Measurements from ENCODE around the gene UFD1. TPM values are rescaled to one million over a fixed set of nuclear protein-coding genes. Genes with fewer than 3 reads are reported as not detected.

UFD1 gene
- total and polyA plus RNA-seq, 4 donors = 23.1 to 111 (median 70.0) TPM

DNA sequence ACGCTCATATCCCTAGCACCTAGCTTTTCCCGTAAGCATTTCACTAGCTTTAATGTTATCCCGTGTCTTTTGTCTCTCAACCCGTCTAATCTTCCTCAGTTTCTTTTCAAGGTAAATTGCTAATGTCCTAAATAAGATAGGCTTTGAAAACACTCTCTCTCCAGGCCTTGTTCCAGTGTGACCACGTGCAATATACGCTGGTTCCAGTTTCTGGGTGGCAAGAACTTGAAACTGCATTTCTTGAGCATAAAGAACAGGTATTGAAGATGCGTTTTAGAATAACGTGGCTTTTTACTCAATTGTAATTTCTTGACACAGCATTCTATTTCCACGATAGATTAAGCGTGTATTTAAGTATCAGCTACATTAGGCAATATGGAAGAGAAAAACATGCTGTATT, 1.8 kb upstream of the UFD1 start:
- no peak overlapping the region for H3K9ac ChIP-seq (ENCODE audit: insufficient read depth in 1 of 2, low read length in 2 of 2)
- ATAC-seq (ENCODE audit: insufficient read depth, low FRiP score) (no peak), DNase-seq (no peak)
- H3K27ac ChIP-seq (ENCODE audit: low read depth in 1 of 2, low read length in 1 of 2) = no peak overlapping the region
- peaks cover 0 to 21% (median 3%) of the 10 kb centered on the region in 5 donors for H3K4me1 ChIP-seq (ENCODE audit: control insufficient read depth in 5 of 5, insufficient read depth in 5 of 5, low read length in 5 of 5)
- H3K9me3 ChIP-seq (ENCODE audit: control insufficient read depth in 4 of 4, insufficient read depth in 3 of 4, low read length in 3 of 4) = no peaks in the 10 kb centered on the region
- TF ChIP-seq, protein P1, sequence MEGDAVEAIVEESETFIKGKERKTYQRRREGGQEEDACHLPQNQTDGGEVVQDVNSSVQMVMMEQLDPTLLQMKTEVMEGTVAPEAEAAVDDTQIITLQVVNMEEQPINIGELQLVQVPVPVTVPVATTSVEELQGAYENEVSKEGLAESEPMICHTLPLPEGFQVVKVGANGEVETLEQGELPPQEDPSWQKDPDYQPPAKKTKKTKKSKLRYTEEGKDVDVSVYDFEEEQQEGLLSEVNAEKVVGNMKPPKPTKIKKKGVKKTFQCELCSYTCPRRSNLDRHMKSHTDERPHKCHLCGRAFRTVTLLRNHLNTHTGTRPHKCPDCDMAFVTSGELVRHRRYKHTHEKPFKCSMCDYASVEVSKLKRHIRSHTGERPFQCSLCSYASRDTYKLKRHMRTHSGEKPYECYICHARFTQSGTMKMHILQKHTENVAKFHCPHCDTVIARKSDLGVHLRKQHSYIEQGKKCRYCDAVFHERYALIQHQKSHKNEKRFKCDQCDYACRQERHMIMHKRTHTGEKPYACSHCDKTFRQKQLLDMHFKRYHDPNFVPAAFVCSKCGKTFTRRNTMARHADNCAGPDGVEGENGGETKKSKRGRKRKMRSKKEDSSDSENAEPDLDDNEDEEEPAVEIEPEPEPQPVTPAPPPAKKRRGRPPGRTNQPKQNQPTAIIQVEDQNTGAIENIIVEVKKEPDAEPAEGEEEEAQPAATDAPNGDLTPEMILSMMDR (IDR thresholded peaks at IDR 0.05; ENCODE audit: control extremely low read depth, extremely low read depth) = no peak
- no peaks in the 10 kb centered on the region for H3K27me3 ChIP-seq (ENCODE audit: control insufficient read depth in 3 of 3, insufficient read depth in 3 of 3, low read length in 2 of 3)
- peaks cover 0 to 3% (median 0%) of the 10 kb centered on the region in 4 donors for H3K36me3 ChIP-seq (ENCODE audit: control insufficient read depth in 4 of 4, insufficient read depth in 4 of 4, low read length in 4 of 4)
- H3K4me3 ChIP-seq = no peak overlapping the region
- 59 to 76% methylated on average over 10 of the region's 10 CpGs for WGBS, 2 donors

- TF ChIP-seq, protein P1 (IDR thresholded peaks at IDR 0.05; ENCODE audit: control extremely low read depth, extremely low read depth) = no peak
- no peak for DNase-seq
- no peak overlapping the region for H3K27ac ChIP-seq (ENCODE audit: low read depth in 1 of 2, low read length in 1 of 2)
- H3K27me3 ChIP-seq (ENCODE audit: control insufficient read depth in 3 of 3, insufficient read depth in 3 of 3, low read length in 2 of 3) = no peaks in the 10 kb centered on the region
- H3K9me3 ChIP-seq (ENCODE audit: control insufficient read depth in 4 of 4, insufficient read depth in 3 of 4, low read length in 3 of 4) = no peaks in the 10 kb centered on the region
- H3K4me3 ChIP-seq = peak overlapping the region; percentile 36
- H3K9ac ChIP-seq (ENCODE audit: insufficient read depth in 1 of 2, low read length in 2 of 2) = no peak overlapping the region
- peaks cover 0 to 21% (median 3%) of the 10 kb centered on the region in 5 donors for H3K4me1 ChIP-seq (ENCODE audit: control insufficient read depth in 5 of 5, insufficient read depth in 5 of 5, low read length in 5 of 5)
- 0 to 1% methylated on average over 15 of the region's 15 CpGs for WGBS, 2 donors
- peaks cover 0 to 3% (median 2%) of the 10 kb centered on the region in 4 donors for H3K36me3 ChIP-seq (ENCODE audit: control insufficient read depth in 4 of 4, insufficient read depth in 4 of 4, low read length in 4 of 4)
- ATAC-seq (ENCODE audit: insufficient read depth, low FRiP score) = no peak
Measured at GRCh38 chr22:19480173-19480568, 1.2 kb upstream of the UFD1 start.

GRCh38 chr22:19479355-19480172, 571 bp upstream of the UFD1 start, which contains the start of gene CDC45:
TSS of gene CDC45 (plus strand) at chr22:19479920. CDS start at chr22:19479969, 49 bp downstream.
- WGBS, 2 donors = 1% methylated on average over 48 to 50 of the region's 50 CpGs
- peak within 1 kb of the TSS; percentile 96 to 99 for H3K27ac ChIP-seq (ENCODE audit: low read depth in 1 of 2, low read length in 1 of 2)
- peak; percentile 98 to 99 (median 99) for DNase-seq
- no peaks in the 10 kb centered on the region for H3K27me3 ChIP-seq (ENCODE audit: control insufficient read depth in 3 of 3, insufficient read depth in 3 of 3, low read length in 2 of 3)
- peaks cover 0 to 8% (median 2%) of the 10 kb centered on the region in 4 donors for H3K36me3 ChIP-seq (ENCODE audit: control insufficient read depth in 4 of 4, insufficient read depth in 4 of 4, low read length in 4 of 4)
- peaks cover 0 to 21% (median 3%) of the 10 kb centered on the region in 5 donors for H3K4me1 ChIP-seq (ENCODE audit: control insufficient read depth in 5 of 5, insufficient read depth in 5 of 5, low read length in 5 of 5)
- TF ChIP-seq, protein P1 (IDR thresholded peaks at IDR 0.05; ENCODE audit: control extremely low read depth, extremely low read depth) = no peak
- H3K9me3 ChIP-seq (ENCODE audit: control insufficient read depth in 4 of 4, insufficient read depth in 3 of 4, low read length in 3 of 4) = no peaks in the 10 kb centered on the region
- H3K4me3 ChIP-seq = peak within 1 kb of the TSS; percentile 82
- peak within 1 kb of the TSS; percentile 46 to 80 for H3K9ac ChIP-seq (ENCODE audit: insufficient read depth in 1 of 2, low read length in 2 of 2)
- ATAC-seq (ENCODE audit: insufficient read depth, low FRiP score) = peak; percentile 94
